K562 (cell line): ENCODE results near the gene SND1. TPM values are rescaled to one million over a fixed set of nuclear protein-coding genes. Genes with fewer than 3 reads are reported as not detected.
A peak's percentile ranks its signal among the peaks of the same experiment; 100 is the strongest.

Experiments
- ARHGAP35 ChIP-seq: fragments of 450-650 bp; IDR thresholded peaks from 2 replicates; pipeline ENCODE4 v1.6.1; 2018; ENCODE audit not compliant: partially characterized antibody
- ESRRA ChIP-seq: fragments of 450-650 bp; IDR thresholded peaks from 2 replicates; pipeline ENCODE4 v1.6.1; 2014; ENCODE audit warnings: low read depth, mild to moderate bottlenecking, moderate library complexity, borderline replicate concordance
- HIVEP1 ChIP-seq: fragments of 250-450 bp; sonication (Bioruptor Pico); IDR thresholded peaks from 2 replicates; pipeline ENCODE4 v1.4.0; 2020; ENCODE audit warnings: mild to moderate bottlenecking
- KLF16 ChIP-seq: IDR thresholded peaks from 2 replicates; pipeline ENCODE4 v1.6.1; 2016; ENCODE audit warnings: antibody characterized with exemption
- MAX ChIP-seq: sonication (generic); formaldehyde crosslinking; IDR thresholded peaks from 2 replicates; pipeline ENCODE4 v1.9.0; 2022; ENCODE audit warnings: mild to moderate bottlenecking, missing genetic modification reagents
- POLR2B ChIP-seq: fragments of 450-650 bp; IDR thresholded peaks from 2 replicates; pipeline ENCODE4 v1.6.1; 2018; ENCODE audit warnings: low read depth; ENCODE audit not compliant: partially characterized antibody
- POLR2G ChIP-seq: fragments of 200-400 bp; formaldehyde crosslinking; IDR thresholded peaks from 2 replicates; pipeline ENCODE4 v1.6.1; 2017; ENCODE audit warnings: low read depth, mild to moderate bottlenecking, antibody characterized with exemption, low read length, moderate library complexity
- PTBP1 ChIP-seq: fragments of 200-400 bp; formaldehyde crosslinking; IDR thresholded peaks from 2 replicates; pipeline ENCODE4 v1.6.1; 2017; ENCODE audit warnings: low read depth, low read length
- SMAD3 ChIP-seq: fragments of 450-650 bp; formaldehyde crosslinking; conservative IDR thresholded peaks from 2 replicates; pipeline ENCODE4 v1.4.0; 2020; ENCODE audit warnings: mild to moderate bottlenecking
- SMARCB1 ChIP-seq: IDR thresholded peaks from 2 replicates; pipeline ENCODE4 v1.6.1; 2011; ENCODE audit warnings: improper control_type of control experiment, low read depth; ENCODE audit not compliant: insufficient read length
- UBTF ChIP-seq, 2 experiments: IDR thresholded peaks; 2 replicates each; pipeline ENCODE4 v1.6.1; 2012; ENCODE audit warnings: improper control_type of control experiment in 2 of 2, low read depth in 2 of 2, low read length in 2 of 2, borderline replicate concordance in 1 of 2
- YY1 ChIP-seq, 3 experiments: IDR thresholded peaks; 2 replicates each; pipeline ENCODE4 v1.6.1; 2011; ENCODE audit warnings: low read length in 2 of 3, mild to moderate bottlenecking in 2 of 3, moderate library complexity in 2 of 3, borderline replicate concordance in 1 of 3, control low read depth in 1 of 3, low read depth in 1 of 3; ENCODE audit not compliant: insufficient read depth in 3 of 3, insufficient replicate concordance in 2 of 3, control insufficient read depth in 1 of 3, insufficient read length in 1 of 3; ENCODE audit errors: extremely low read depth in 1 of 3
- ZNF140 ChIP-seq: fragments of 250-450 bp; sonication (Bioruptor Pico); IDR thresholded peaks from 2 replicates; pipeline ENCODE4 v1.8.0; 2021; ENCODE audit warnings: moderate library complexity, mild to moderate bottlenecking, inconsistent platforms
- ZNF24 ChIP-seq: fragments of 450-650 bp; IDR thresholded peaks from 2 replicates; pipeline ENCODE4 v1.6.1; 2016
- ZNF668 ChIP-seq: fragments of 250-450 bp; sonication (Bioruptor Pico); IDR thresholded peaks from 2 replicates; pipeline ENCODE4 v1.8.0; 2022; ENCODE audit warnings: mild to moderate bottlenecking, inconsistent platforms
- polyA plus RNA-seq, 8 experiments: library from polyadenylated mRNA; depleted of rRNA in 4 of 8; stranded (reverse) in 5 of 8; unstranded in 3 of 8; fragments of >200 nt; fragmentation: Nextera tagmentation in 2 of 8; fragmentation: Illumina TruSeq in 1 of 8; extraction: Ambion mirVana in 2 of 8; extraction: Trizol in 1 of 8; gene quantifications; 2 replicates each; pipeline versions ENCODE4 v1.2.1 to v1.2.3, GENCODE V29; 2011 to 2014; ENCODE audit warnings: inconsistent platforms in 1 of 8, missing spikeins in 1 of 8
- total RNA-seq, 7 experiments: library from RNA; depleted of rRNA in 6 of 7; stranded (reverse); fragments of >200 nt in 6 of 7; fragmentation: Illumina TruSeq in 2 of 7; extraction: Trizol in 2 of 7; gene quantifications; 2 replicates each; pipeline versions ENCODE4 v1.2.1 to v1.2.3, GENCODE V29; 2011 to 2021; ENCODE audit warnings: low replicate concordance in 1 of 7

The SND1 gene
- total and polyA plus RNA-seq, 9 of the 15 experiments (the other 6 are each of a cell fraction or from before 2014, with no cell fraction given) = 46.5 to 307 (median 191) TPM

- TF ChIP-seq ZNF24 (peak; percentile 21; the same call in 1 of the 2 replicates), SMARCB1 (peak; percentile 64), POLR2B (peak; percentile 97), UBTF (IDR thresholded peaks at IDR 0.05; ENCODE audit: borderline replicate concordance in 1 of 2, low read depth in 2 of 2, low read length in 2 of 2) (peak in 1 of 2 experiments; percentile 82; a peak in 1 of 4 replicates), SMAD3 (no peak; the same call in 1 of the 2 replicates), HIVEP1 (CRISPR knock-in tag) (no peak), ESRRA (peak; percentile 85), PTBP1 (no peak), MAX (CRISPR knock-in tag) (peak; percentile 64), POLR2G (peak; percentile 100), ARHGAP35 (no peak), YY1 (IDR thresholded peaks at IDR 0.05; ENCODE audit: borderline replicate concordance in 1 of 3, control insufficient read depth in 1 of 3, extremely low read depth in 1 of 3, insufficient read depth in 3 of 3, insufficient read length in 1 of 3, insufficient replicate concordance in 2 of 3, low read depth in 1 of 3, low read length in 2 of 3) (peak; percentile 20 to 55 (median 32)), ZNF668 (CRISPR knock-in tag) (no peak), KLF16 (no peak), ZNF140 (peak; percentile 11; the same call in 1 of the 2 replicates)
Measured at GRCh38 chr7:127651556-127652332, at the start of gene SND1 (continued).
